Fibroblast of lung (primary cell): ENCODE data around the gene IFI16. TPM values are rescaled to one million over a fixed set of nuclear protein-coding genes. Genes with fewer than 3 reads are reported as not detected.

Experiments
- DNase-seq, 2 donors: peaks; one replicate each; pipeline versions ENCODE4 v3.0.0 to v3.0.0-alpha.2; 2010; ENCODE audit warnings: low read depth in 2 of 2
- H2AFZ ChIP-seq: 2 replicates; pipeline ENCODE4 v1.5.1; 2012; ENCODE audit warnings: low read length, control low read depth, inconsistent platforms
- H3K27ac ChIP-seq: 2 replicates; pipeline ENCODE4 v1.5.1; 2011; ENCODE audit warnings: low read length, control low read depth; ENCODE audit not compliant: insufficient read depth
- H3K27me3 ChIP-seq: 2 replicates; pipeline ENCODE4 v1.5.1; 2011; ENCODE audit warnings: mild to moderate bottlenecking, low read length; ENCODE audit not compliant: control insufficient read depth, insufficient read depth
- H3K36me3 ChIP-seq: 2 replicates; pipeline ENCODE4 v1.5.1; 2011; ENCODE audit warnings: low read length; ENCODE audit not compliant: control insufficient read depth, insufficient read depth
- H3K4me1 ChIP-seq: 2 replicates; pipeline ENCODE4 v1.5.1; 2011; ENCODE audit warnings: low read length; ENCODE audit not compliant: control insufficient read depth, insufficient read depth; ENCODE audit errors: extremely low read depth
- H3K4me2 ChIP-seq: 2 replicates; pipeline ENCODE4 v1.5.1; 2011; ENCODE audit warnings: low read length, control low read depth; ENCODE audit not compliant: insufficient read depth; ENCODE audit errors: extremely low read depth
- H3K4me3 ChIP-seq, 4 experiments: fragments of 200-600 bp in 1 of 4; sonication (generic) in 1 of 4; replicated peaks in 1 of 4; 2 replicates each; pipeline ENCODE4 v1.5.1; 2011 to 2016; ENCODE audit warnings: low read length in 4 of 4, low read depth in 3 of 4, mild to moderate bottlenecking in 3 of 4, control low read depth in 2 of 4, inconsistent platforms in 1 of 4, mixed read lengths in 1 of 4; ENCODE audit not compliant: insufficient read depth in 1 of 4; ENCODE audit errors: control extremely low read depth in 1 of 4
- H3K79me2 ChIP-seq: 2 replicates; pipeline ENCODE4 v1.5.1; 2012; ENCODE audit warnings: mild to moderate bottlenecking, low read length, inconsistent platforms; ENCODE audit not compliant: control insufficient read depth, insufficient read depth
- H3K9ac ChIP-seq: 2 replicates; pipeline ENCODE4 v1.5.1; 2011; ENCODE audit warnings: mild to moderate bottlenecking, low read length, control low read depth; ENCODE audit not compliant: insufficient read depth
- H3K9me3 ChIP-seq: 2 replicates; pipeline ENCODE4 v1.5.1; 2012; ENCODE audit warnings: low read depth, low read length; ENCODE audit not compliant: control insufficient read depth, insufficient read depth
- H4K20me1 ChIP-seq: 2 replicates; pipeline ENCODE4 v1.5.1; 2011; ENCODE audit warnings: low read length; ENCODE audit not compliant: control insufficient read depth, insufficient read depth; ENCODE audit errors: extremely low read depth
- EZH2 ChIP-seq: IDR thresholded peaks from 2 replicates; pipeline ENCODE4 v1.5.1; 2012; ENCODE audit warnings: low read length, control low read depth, mild to moderate bottlenecking; ENCODE audit errors: missing control alignments
- polyA plus RNA-seq, 2 donors: library from polyadenylated mRNA; depleted of rRNA in 1 of 2; stranded (reverse) in 1 of 2; unstranded in 1 of 2; fragments of >200 nt; gene quantifications; 2 replicates each; pipeline ENCODE4 v1.2.1, GENCODE V29; 2011 to 2012; ENCODE audit warnings: missing spikeins in 1 of 2
- total RNA-seq: library from RNA; depleted of rRNA; stranded (reverse); fragments of >200 nt; gene quantifications from 2 replicates; pipeline ENCODE4 v1.2.1, GENCODE V29; 2014
- TF ChIP-seq, protein P1 (sequence below), 2 donors: IDR thresholded peaks in 1 of 2; conservative IDR thresholded peaks in 1 of 2; 1 replicate in 1 of 2; 2 replicates in 1 of 2; pipeline ENCODE4 v1.5.1; 2011 to 2012; ENCODE audit warnings: low read length in 2 of 2, control low read depth in 1 of 2, inconsistent platforms in 1 of 2, low read depth in 1 of 2, mild to moderate bottlenecking in 1 of 2

The IFI16 gene
- total and polyA plus RNA-seq, 2 donors (not counting 1 experiment from before 2014, with no cell fraction given) = 141 to 223 TPM

DNA sequence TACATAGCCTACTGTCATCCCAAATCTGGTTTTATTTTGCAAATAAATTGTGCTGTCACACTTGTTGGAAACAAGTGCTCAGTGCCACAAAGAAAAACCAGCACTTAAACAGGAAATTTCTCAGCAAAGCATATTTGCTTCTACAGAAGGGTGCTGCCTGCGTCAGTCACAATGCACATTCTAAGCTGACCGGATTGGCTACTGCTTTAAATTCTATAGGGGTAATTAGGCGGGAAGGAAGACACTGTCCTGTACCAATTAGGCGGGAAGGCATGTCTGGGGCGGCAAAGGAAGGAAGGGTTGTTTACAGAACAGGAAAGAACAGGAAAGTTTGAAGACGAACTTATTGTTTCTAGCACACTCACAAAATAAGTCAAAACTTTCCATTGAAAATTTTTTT lies 2.8 kb downstream of the IFI16 start:
- Histone ChIP-seq H3K36me3 (peaks cover 3% of the 10 kb centered on the region), H3K4me3 (peak overlapping the region; percentile 35 to 100 (median 84)), H3K79me2 (peaks cover 57% of the 10 kb centered on the region), H3K27ac (no peak overlapping the region), H3K9me3 (no peaks in the 10 kb centered on the region), H3K4me1 (peaks cover 11% of the 10 kb centered on the region), H3K9ac (no peak overlapping the region), H2AFZ (no peak overlapping the region), H3K4me2 (peak overlapping the region; percentile 77), H4K20me1 (no peaks in the 10 kb centered on the region), H3K27me3 (no peaks in the 10 kb centered on the region)
- TF ChIP-seq, protein P1, sequence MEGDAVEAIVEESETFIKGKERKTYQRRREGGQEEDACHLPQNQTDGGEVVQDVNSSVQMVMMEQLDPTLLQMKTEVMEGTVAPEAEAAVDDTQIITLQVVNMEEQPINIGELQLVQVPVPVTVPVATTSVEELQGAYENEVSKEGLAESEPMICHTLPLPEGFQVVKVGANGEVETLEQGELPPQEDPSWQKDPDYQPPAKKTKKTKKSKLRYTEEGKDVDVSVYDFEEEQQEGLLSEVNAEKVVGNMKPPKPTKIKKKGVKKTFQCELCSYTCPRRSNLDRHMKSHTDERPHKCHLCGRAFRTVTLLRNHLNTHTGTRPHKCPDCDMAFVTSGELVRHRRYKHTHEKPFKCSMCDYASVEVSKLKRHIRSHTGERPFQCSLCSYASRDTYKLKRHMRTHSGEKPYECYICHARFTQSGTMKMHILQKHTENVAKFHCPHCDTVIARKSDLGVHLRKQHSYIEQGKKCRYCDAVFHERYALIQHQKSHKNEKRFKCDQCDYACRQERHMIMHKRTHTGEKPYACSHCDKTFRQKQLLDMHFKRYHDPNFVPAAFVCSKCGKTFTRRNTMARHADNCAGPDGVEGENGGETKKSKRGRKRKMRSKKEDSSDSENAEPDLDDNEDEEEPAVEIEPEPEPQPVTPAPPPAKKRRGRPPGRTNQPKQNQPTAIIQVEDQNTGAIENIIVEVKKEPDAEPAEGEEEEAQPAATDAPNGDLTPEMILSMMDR (conservative IDR thresholded peaks at IDR 0.05 in 1 of 2, IDR thresholded peaks at IDR 0.05 in 1 of 2; ENCODE audit: low read depth in 1 of 2, low read length in 2 of 2) = no peak
- TF ChIP-seq EZH2 = no peak
- DNase-seq = peak; percentile 37 to 42

GRCh38 chr1:159014003-159014571 lies 4.4 kb downstream of the IFI16 start:
- no peak for DNase-seq
- Histone ChIP-seq H3K4me2 (no peak overlapping the region), H4K20me1 (no peaks in the 10 kb centered on the region), H3K9me3 (no peaks in the 10 kb centered on the region), H3K79me2 (peaks cover 60% of the 10 kb centered on the region), H3K9ac (no peak overlapping the region), H3K36me3 (peaks cover 8% of the 10 kb centered on the region), H3K4me3 (peak overlapping the region in 1 of 4 experiments; percentile 87), H3K4me1 (peaks cover 4% of the 10 kb centered on the region), H3K27ac (no peak overlapping the region), H2AFZ (no peak overlapping the region), H3K27me3 (no peaks in the 10 kb centered on the region)
- TF ChIP-seq EZH2 = no peak
- TF ChIP-seq, protein P1 (conservative IDR thresholded peaks at IDR 0.05 in 1 of 2, IDR thresholded peaks at IDR 0.05 in 1 of 2; ENCODE audit: low read depth in 1 of 2, low read length in 2 of 2) = no peak

- DNase-seq = no peak
- Histone ChIP-seq H4K20me1 (no peaks in the 10 kb centered on the region), H3K9me3 (no peaks in the 10 kb centered on the region), H3K9ac (no peak overlapping the region), H3K4me3 (no peak overlapping the region), H3K27ac (peak overlapping the region; percentile 29), H2AFZ (no peak overlapping the region), H3K27me3 (no peaks in the 10 kb centered on the region), H3K4me1 (peaks cover 4% of the 10 kb centered on the region), H3K79me2 (peaks cover 60% of the 10 kb centered on the region), H3K36me3 (peaks cover 8% of the 10 kb centered on the region), H3K4me2 (no peak overlapping the region)
- no peak for TF ChIP-seq EZH2
- TF ChIP-seq, protein P1 (conservative IDR thresholded peaks at IDR 0.05 in 1 of 2, IDR thresholded peaks at IDR 0.05 in 1 of 2; ENCODE audit: low read depth in 1 of 2, low read length in 2 of 2) = no peak
Observed at GRCh38 chr1:159014851-159015250, 5.1 kb downstream of the IFI16 start.
